CMK (cell line): ENCODE data around the gene IL20.
"Not testable (repeated sequence)": the region's sequence is repeated elsewhere in the genome, so short reads cannot be mapped to it uniquely, and the experiment has no call there.

Experiments
- DNase-seq: peaks from one replicate; pipeline ENCODE4 v3.0.0-alpha.2; 2010; ENCODE audit warnings: low read depth

IL20 gene

DNA sequence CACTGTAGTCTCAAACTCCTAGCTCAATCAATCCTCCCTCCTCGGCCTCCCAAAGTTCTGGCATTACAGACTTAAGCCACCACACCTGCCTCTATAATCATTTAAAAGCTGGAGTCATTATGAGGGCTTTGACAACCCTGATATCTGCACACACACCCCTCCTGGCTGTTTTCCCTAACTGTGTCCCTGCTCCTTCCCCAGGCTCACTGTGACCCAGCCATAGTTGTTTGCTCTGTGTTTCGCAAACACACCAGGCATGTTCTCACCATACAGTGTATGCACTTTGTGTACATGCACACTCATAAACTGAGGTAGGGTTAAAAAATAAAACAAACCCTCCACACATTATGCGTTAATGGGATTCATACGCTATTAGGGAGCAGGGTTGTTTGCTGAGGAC is 21.8 kb upstream of the IL20 start:
- DNase-seq: no peak

GRCh38 chr1:206846487-206846886 is 18.9 kb upstream of the IL20 start:
- DNase-seq: no peak

DNA sequence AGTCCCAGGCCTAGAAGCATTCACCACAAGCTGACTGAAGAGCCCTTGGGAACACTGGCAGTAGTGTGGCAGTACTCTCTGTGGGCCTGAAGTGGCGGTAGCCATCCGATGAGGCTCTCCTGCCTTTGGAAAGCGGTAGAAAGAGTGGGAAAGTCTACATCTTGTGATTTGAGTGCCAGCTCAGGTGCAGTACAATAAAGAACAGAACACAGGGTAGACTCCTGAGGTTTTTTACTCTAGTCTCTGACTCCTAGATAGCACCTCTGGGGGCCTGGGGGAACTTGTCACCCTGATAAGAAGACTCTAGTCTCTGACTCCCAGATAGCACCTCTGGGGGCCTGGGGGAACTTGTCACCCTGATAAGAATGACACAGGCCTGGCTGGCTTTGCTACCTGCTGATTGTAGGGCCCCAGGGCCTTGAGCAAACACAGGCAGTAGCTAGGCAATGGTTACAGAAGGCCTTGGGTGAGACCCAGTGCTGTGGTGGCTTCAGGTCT is 18.0 kb upstream of the IL20 start:
- DNase-seq: no peak

GRCh38 chr1:206847946-206848345 is 17.5 kb upstream of the IL20 start:
- DNase-seq: no peak

- no peak for DNase-seq
These were observed 15.0 kb upstream of the IL20 start for GRCh38 chr1:206850401-206850800.

- DNase-seq: no peak
These were observed 13.9 kb upstream of the IL20 start for GRCh38 chr1:206851341-206852010.

DNA sequence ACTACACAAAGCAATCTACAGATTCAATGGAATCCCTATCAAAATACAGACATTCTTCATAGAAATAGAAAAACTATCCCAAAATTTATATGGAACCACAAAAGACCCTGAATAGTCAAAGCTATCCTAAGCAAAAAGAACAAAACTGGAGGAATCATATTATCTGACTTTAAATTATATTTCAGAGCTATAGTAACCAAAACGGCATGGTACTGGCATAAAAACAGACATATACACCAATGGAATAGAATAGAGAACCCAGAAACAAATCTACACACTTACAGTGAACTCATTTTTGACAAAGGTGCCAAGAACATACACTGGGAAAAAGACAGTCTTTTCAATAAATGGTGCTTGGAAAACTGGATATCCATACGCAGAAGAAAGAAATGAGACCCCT is 12.8 kb upstream of the IL20 start:
- not testable (repeated sequence) for DNase-seq

- DNase-seq: not testable (repeated sequence)
These were observed 11.7 kb upstream of the IL20 start for GRCh38 chr1:206853696-206854095.

DNA sequence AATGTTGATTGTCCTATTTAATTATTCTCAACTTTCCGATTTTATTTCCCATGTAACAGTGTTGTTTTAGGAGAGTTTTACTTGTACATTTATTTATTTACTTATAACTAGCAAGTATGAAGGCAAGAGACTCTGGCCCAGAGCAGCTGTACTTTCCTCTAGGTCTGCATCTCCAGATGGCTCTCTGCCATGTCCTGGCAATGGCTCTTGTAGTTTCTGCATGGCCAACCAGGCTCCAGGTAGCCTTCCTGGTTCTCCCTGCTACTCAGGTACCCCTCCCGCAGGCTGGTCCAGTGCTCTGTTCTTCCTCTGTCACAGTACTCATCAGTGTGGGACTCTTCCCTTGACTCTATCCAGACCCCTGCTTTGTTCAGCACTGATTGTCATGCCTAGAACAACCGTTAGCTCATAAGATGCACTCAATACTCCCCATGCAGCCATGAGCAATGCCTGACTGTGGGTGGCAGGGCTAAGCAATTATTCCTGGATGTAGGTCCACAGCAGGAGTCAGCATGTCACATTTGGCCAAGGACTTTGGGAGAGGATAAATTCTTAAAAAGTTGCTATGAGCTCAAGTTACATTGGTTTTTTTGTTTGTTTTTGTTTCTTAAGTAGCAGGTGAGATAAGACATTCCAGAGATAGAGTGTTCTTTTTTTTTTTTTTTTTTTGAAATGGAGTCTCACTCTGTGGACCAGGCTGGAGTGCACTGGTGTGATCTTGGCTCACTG is 10.9 kb upstream of the IL20 start:
- no peak for DNase-seq

GRCh38 chr1:206855859-206856258 is 9.6 kb upstream of the IL20 start:
- no peak for DNase-seq

GRCh38 chr1:206856674-206857464 is 8.6 kb upstream of the IL20 start:
- DNase-seq: no peak

DNA sequence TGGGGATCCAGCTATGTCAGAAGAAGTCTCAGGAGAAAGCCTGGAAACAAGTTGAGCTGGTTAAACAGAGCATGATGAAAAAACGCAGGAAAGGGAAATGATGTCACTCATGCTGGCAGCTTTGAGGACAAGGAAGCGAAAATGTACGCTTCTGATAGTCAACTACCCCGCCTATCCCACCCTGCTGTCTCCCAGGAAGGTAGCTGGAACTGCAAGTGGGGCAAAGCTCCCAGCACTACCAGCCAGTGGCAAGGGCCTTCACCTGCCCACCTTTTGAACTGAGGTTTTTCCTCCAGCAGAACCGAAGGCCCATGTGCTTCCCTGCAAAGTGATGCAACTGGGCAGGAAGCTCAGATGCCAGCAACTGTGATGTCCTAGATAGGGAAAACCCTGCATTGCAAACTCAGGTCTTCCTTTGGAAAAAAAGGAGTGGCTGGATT is 6.3 kb upstream of the IL20 start:
- no peak for DNase-seq

DNA sequence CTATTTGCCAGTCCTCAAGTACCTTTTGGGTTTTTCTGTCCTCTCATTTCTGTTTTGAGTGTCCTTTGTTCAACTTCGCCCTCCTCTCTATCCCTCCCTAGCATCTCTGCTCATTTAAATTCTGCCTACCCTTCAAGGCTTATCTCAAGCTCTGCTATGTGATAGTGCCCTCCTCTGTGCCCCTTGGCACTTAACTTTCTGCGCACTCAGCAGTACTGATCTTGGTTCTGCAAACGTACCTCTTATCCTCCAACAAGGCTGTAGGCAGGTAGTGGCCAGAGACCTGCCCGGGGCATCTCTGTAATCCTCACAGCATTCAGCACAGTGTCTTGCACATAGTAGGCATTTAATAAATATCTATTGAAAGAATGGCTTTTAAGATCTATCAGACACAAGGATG is 5.3 kb upstream of the IL20 start:
- no peak for DNase-seq

DNA sequence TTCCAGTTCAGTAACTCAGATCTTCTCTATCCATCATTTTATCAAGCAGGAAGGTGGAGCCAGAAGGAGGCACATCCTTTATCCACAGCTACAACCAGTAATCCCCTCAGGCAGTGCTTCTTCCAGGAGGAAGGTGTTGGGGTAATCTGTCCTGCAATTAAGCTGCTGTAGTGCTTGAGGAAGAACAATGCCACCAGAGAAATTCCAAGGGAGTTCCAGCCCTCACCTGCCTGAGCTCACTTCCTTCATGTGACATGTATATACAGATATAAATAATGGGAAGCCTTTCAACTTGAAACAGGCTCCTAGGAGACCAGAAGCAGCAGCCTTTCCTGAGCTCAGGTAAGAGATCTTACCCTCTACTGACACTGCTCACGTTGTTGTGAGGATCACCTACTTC is 2.2 kb upstream of the IL20 start:
- no peak for DNase-seq

DNA sequence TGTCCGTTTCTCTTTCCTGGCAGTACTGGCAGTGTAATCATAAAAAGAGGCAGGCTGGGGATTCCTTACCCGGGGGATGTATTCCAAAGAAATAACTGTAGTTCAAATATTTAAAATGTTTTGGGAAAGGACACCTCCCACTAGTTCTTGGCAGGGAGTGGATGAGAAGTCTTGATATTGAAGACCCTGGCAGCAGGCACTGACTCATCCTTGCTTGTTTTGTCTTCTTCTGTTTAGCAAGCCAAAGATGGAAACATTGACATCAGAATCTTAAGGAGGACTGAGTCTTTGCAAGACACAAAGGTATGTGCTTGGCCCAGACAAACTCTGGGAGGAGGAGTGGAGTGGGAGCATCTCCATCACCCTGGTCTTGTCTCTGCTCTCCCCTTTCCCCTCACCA is 639 bp downstream of the IL20 start:
- no peak for DNase-seq

- DNase-seq: no peak
These were observed 1.8 kb downstream of the IL20 start for GRCh38 chr1:206867239-206867638.

GRCh38 chr1:206867716-206868115 is 2.3 kb downstream of the IL20 start:
- no peak for DNase-seq

GRCh38 chr1:206868264-206868663 is 2.8 kb downstream of the IL20 start:
- DNase-seq: no peak

DNA sequence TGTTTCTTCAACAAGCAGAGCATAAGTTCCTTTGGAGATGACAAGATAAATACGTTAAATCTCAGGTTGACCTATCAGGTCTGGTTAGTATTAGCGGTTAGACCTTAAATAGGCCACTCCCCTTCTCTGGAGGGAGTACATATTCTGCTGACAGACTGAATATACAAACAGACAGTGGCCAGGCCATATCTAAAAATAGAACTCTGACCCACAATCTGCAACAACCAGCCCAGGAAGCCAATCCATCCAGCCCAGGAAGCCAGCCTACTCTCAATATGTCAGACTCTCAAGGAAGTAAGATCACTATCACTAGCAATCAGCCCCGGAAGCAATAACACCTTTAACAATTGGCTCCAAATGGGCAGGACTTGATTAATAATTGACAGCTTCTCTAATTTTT is 6.7 kb downstream of the IL20 start:
- DNase-seq: no peak

- no peak for DNase-seq
These were observed 8.3 kb downstream of the IL20 start for GRCh38 chr1:206873603-206874188.

DNA sequence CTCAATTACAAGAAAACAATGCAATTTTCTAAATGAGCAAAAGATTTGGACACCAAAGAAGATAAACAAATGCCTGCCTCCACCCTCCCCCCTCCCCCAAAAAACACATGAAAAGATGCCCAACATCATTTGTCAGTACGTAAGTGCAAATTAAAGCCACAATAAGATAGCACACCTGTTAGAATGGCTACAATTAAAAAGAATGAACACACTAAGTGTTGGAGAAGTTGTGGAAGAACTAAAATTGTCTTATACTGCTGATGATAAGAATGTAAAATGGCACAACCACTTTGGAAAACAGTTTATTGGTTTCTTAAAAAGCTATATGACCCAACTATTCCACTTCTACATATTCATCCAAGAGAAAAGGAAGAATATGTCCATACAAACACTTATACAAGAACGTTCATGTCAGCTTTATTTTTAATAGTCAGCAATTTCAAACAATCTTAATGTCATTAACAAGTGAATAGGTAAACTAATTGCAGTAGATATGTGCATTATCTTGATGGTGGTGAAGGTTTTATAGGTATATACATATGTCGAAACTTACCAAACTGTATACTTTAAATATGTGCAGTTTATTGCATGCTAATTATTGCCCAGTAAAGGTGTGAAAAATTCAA is 10.4 kb downstream of the IL20 start:
- DNase-seq: no peak

GRCh38 chr1:206878456-206878855 is 13.0 kb downstream of the IL20 start:
- no peak for DNase-seq
